ENCODE measurements around the gene NCAPD2.

DNA sequence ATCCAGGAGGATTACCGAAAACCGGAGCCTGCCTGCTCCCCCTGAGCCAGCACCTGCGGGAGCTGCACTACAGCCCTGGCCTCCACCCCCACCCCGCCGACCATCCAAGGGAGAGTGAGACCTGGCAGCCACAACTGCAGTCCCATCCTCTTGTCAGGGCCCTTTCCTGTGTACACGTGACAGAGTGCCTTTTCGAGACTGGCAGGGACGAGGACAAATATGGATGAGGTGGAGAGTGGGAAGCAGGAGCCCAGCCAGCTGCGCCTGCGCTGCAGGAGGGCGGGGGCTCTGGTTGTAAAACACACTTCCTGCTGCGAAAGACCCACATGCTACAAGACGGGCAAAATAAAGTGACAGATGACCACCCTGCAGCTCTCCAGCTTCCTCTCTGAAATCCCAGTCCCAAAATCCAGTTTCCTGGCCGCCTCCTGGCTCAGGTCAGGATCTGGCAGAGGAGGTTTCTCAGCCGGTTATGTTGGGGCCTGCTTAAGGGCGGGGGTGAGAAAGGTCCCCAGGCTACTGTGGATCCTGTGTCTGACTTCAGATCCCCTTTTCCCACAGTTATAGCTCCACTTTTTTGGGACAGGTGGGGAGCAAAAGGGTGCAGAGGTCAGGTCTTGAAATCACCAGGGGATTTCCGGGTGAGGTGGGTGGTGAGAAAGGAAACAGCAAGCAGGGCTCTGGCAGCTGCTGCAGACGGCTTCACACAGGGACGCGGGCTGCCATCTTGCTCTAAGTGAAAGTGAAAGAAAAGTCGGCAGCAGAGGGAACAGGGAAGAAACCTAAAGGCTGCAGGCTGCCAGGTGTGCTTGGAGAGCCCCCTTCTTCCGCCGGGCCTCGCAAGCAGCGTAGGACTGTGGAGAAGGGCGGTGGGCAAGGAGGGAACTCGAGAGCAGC lies 42.3 kb upstream of the NCAPD2 start, which contains the start of gene TAPBPL:
- TF ChIP-seq, protein P1, sequence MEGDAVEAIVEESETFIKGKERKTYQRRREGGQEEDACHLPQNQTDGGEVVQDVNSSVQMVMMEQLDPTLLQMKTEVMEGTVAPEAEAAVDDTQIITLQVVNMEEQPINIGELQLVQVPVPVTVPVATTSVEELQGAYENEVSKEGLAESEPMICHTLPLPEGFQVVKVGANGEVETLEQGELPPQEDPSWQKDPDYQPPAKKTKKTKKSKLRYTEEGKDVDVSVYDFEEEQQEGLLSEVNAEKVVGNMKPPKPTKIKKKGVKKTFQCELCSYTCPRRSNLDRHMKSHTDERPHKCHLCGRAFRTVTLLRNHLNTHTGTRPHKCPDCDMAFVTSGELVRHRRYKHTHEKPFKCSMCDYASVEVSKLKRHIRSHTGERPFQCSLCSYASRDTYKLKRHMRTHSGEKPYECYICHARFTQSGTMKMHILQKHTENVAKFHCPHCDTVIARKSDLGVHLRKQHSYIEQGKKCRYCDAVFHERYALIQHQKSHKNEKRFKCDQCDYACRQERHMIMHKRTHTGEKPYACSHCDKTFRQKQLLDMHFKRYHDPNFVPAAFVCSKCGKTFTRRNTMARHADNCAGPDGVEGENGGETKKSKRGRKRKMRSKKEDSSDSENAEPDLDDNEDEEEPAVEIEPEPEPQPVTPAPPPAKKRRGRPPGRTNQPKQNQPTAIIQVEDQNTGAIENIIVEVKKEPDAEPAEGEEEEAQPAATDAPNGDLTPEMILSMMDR (conservative IDR thresholded peaks at IDR 0.05): no peak
- TF ChIP-seq EZH2 (IDR thresholded peaks at IDR 0.05; ENCODE audit: low read depth): no peak
